OCI-LY1 (cell line): Measurements from ENCODE around the gene GDAP1L1.

Experiments used
- H2AFZ ChIP-seq: fragments of 200-600 bp; sonication (generic), shearing (Covaris generic); 2 replicates; pipeline ENCODE4 v1.6.0; 2014; ENCODE audit warnings: antibody characterized with exemption, mild to moderate bottlenecking, low read length
- H3F3A ChIP-seq: fragments of 200-600 bp; sonication (generic), shearing (Covaris generic); 2 replicates; pipeline ENCODE4 v1.6.0; 2014; ENCODE audit warnings: mild to moderate bottlenecking, antibody characterized with exemption, low read length, moderate library complexity; ENCODE audit not compliant: insufficient read depth
- H3K27ac ChIP-seq: fragments of 200-600 bp; sonication (generic); 2 replicates; pipeline ENCODE4 v1.5.1; 2014; ENCODE audit warnings: low read length, mixed run types, mild to moderate bottlenecking, low read depth; ENCODE audit not compliant: poor library complexity, severe bottlenecking
- H3K27me3 ChIP-seq: fragments of 200-600 bp; sonication (generic); 2 replicates; pipeline ENCODE4 v1.6.0; 2014; ENCODE audit warnings: antibody characterized with exemption, mild to moderate bottlenecking, low read length, moderate library complexity; ENCODE audit not compliant: insufficient read depth
- H3K36me3 ChIP-seq: fragments of 200-600 bp; sonication (generic); 2 replicates; pipeline ENCODE4 v1.6.1; 2014; ENCODE audit warnings: mild to moderate bottlenecking, antibody characterized with exemption, low read length, moderate library complexity, mixed read lengths; ENCODE audit not compliant: insufficient read depth
- H3K4me1 ChIP-seq: fragments of 200-600 bp; sonication (generic); 2 replicates; pipeline ENCODE4 v1.5.1; 2014; ENCODE audit warnings: mild to moderate bottlenecking, low read length, moderate library complexity; ENCODE audit not compliant: insufficient read depth, severe bottlenecking
- H3K4me2 ChIP-seq: fragments of 200-600 bp; sonication (generic), shearing (Covaris generic); 2 replicates; pipeline ENCODE4 v1.6.1; 2014; ENCODE audit warnings: low read length
- H3K4me3 ChIP-seq: fragments of 200-600 bp; sonication (generic); 2 replicates; pipeline ENCODE4 v1.5.1; 2014; ENCODE audit warnings: low read length, low read depth, mild to moderate bottlenecking, mixed read lengths; ENCODE audit not compliant: poor library complexity, severe bottlenecking
- H3K79me2 ChIP-seq: fragments of 200-600 bp; shearing (Covaris generic); 2 replicates; pipeline ENCODE4 v1.6.1; 2016; ENCODE audit warnings: mixed run types, low read length, mixed read lengths; ENCODE audit not compliant: insufficient read depth
- H3K9ac ChIP-seq: fragments of 200-600 bp; sonication (generic), shearing (Covaris generic); 2 replicates; pipeline ENCODE4 v1.6.1; 2014; ENCODE audit warnings: mild to moderate bottlenecking, low read length, mixed read lengths
- H3K9me2 ChIP-seq: fragments of 200-600 bp; sonication (generic), shearing (Covaris generic); 2 replicates; pipeline ENCODE4 v1.6.1; 2014; ENCODE audit warnings: low read depth, mild to moderate bottlenecking, low read length, mixed read lengths
- H3K9me3 ChIP-seq: fragments of 200-600 bp; shearing (Covaris generic); 2 replicates; pipeline ENCODE4 v1.6.1; 2014; ENCODE audit warnings: low read length, mixed read lengths
- H4K20me1 ChIP-seq: fragments of 200-600 bp; sonication (generic), shearing (Covaris generic); 2 replicates; pipeline ENCODE4 v1.6.0; 2016; ENCODE audit warnings: mild to moderate bottlenecking, low read length; ENCODE audit not compliant: insufficient read depth
- EZH2 ChIP-seq: fragments of 200-600 bp; sonication (generic), shearing (Covaris generic); IDR thresholded peaks from 2 replicates; pipeline ENCODE4 v1.8.0; 2017; ENCODE audit warnings: borderline replicate concordance, mixed run types, mild to moderate bottlenecking, antibody characterized with exemption, low read length, moderate library complexity, mixed read lengths
- TF ChIP-seq, protein P1 (sequence below): fragments of 200-600 bp; sonication (generic), shearing (Covaris generic); IDR thresholded peaks from 2 replicates; pipeline ENCODE4 v1.5.1; 2017; ENCODE audit warnings: mild to moderate bottlenecking, antibody characterized with exemption, low read length, moderate library complexity, mixed read lengths

The GDAP1L1 gene

DNA sequence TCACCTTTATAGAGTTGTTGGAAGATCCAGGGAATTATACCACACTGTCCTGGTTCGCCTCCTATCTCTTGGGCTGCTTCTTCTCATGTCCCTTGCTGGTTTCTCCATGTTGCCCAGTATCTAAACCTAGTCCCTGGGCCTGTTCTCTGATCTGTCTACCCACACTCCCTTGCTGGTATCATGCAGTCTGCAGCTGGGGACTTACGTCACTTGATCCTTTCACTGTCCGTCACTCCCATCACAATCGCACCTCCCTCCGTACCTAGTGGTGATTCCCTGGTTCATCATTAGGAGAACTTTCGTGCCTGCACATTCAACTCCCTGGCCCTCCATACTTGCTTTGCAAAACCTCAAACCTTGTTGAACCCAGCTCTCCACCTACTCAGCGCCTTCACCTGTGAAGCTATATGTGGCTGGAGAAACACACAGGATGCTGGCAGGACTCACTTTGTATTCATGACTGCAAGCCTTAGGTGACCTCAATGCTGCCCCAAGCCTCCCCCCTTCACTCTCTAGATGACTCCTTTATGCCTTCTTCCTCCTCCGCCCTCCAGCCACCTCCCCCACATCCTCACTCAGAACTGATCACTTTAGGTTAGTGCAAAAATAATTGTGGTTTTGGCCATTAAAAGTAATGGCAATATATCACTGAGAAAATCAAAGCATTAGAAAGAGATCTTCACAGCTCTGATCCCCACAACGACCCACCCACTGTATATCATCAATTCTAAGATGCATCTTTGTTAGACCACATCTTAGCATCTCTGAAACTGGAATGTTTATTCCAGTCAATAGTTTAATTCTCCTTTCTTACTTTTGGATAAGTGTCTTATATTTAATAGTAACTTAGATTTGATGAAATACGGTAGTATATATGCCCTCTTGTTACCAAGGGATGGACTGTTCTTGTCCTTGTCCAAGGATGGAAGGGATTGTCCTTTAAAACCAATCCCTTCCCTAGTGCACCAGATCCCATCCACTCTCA is 26.4 kb downstream of the GDAP1L1 start:
- Histone ChIP-seq H3K9ac (no peak overlapping the region), H3K4me3 (no peak overlapping the region)

DNA sequence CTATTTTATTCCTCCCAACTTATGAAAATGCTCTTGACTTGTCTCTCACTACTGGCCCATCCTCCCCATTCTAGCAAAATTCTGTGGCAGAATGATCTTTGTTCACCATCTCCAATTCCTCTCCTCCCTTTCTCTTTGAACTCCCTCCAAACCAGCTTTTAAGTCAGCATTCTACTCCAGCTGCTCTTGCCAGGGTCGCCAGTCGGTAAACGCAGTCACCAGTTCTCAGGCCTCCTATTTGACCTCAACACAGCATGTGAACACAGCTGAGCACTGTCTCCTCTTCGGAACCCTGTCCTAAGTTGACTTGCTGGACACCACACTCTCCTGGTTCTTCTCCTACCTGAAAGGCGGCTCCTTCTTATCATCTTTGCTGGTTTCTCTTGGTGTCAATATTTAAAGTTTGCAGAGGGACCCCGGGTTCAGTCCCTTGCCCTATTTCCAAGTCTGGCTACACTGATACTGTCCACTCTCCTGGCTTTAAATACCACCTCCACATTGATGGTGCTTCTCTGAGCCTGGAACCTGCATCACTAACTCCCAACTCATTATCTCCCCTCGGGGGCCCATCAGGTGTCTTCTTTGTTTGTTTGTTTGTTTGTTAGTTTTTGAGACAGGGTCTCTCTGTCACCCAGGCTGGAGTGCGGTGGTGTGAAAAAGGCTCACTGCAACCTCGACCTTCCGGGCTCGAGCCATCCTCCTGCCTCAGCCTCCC is 27.4 kb downstream of the GDAP1L1 start:
- Histone ChIP-seq H3K9me3 (no peaks in the 10 kb centered on the region), H4K20me1 (no peaks in the 10 kb centered on the region), H3F3A (no peaks in the 10 kb centered on the region), H3K27ac (no peak overlapping the region), H3K4me2 (no peak overlapping the region), H2AFZ (no peak overlapping the region), H3K9me2 (no peaks in the 10 kb centered on the region), H3K79me2 (no peaks in the 10 kb centered on the region), H3K36me3 (no peaks in the 10 kb centered on the region), H3K4me3 (no peak overlapping the region), H3K27me3 (peaks cover 9% of the 10 kb centered on the region; the same call in 1 of the 2 replicates), H3K9ac (no peak overlapping the region), H3K4me1 (no peaks in the 10 kb centered on the region)
- TF ChIP-seq, protein P1, sequence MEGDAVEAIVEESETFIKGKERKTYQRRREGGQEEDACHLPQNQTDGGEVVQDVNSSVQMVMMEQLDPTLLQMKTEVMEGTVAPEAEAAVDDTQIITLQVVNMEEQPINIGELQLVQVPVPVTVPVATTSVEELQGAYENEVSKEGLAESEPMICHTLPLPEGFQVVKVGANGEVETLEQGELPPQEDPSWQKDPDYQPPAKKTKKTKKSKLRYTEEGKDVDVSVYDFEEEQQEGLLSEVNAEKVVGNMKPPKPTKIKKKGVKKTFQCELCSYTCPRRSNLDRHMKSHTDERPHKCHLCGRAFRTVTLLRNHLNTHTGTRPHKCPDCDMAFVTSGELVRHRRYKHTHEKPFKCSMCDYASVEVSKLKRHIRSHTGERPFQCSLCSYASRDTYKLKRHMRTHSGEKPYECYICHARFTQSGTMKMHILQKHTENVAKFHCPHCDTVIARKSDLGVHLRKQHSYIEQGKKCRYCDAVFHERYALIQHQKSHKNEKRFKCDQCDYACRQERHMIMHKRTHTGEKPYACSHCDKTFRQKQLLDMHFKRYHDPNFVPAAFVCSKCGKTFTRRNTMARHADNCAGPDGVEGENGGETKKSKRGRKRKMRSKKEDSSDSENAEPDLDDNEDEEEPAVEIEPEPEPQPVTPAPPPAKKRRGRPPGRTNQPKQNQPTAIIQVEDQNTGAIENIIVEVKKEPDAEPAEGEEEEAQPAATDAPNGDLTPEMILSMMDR: no peak
- no peak for TF ChIP-seq EZH2

More for the DNA sequence above, 26.4 kb downstream of the GDAP1L1 start:
- Histone ChIP-seq H3K4me1 (no peaks in the 10 kb centered on the region), H3K27ac (no peak overlapping the region), H3K27me3 (peaks cover 9% of the 10 kb centered on the region; the same call in 1 of the 2 replicates), H3K4me2 (no peak overlapping the region), H3K79me2 (no peaks in the 10 kb centered on the region), H2AFZ (no peak overlapping the region), H3K9me3 (no peaks in the 10 kb centered on the region), H3F3A (no peaks in the 10 kb centered on the region), H3K36me3 (no peaks in the 10 kb centered on the region), H4K20me1 (no peaks in the 10 kb centered on the region), H3K9me2 (no peaks in the 10 kb centered on the region)
- TF ChIP-seq EZH2: no peak
- TF ChIP-seq, protein P1: no peak

DNA sequence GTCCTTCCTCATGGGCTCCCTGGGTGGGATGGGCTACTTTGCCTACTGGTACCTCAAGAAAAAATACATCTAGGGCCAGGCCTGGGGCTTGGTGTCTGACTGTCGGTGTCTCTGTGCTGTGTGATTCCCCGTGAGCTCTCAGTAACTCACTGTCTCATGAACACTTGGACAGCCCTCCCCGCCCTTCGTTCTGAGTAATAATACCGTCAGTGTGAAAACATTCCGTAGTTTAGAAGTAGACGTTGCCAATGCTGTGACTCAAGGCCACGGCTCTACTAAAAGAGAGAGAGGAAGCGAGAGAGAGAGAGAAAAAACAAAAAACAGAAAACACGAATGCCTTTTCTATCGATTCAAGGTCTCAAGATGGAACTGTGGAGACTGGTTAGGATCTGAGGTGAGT is 32.1 kb downstream of the GDAP1L1 start:
- Histone ChIP-seq H3K9me2 (no peaks in the 10 kb centered on the region), H3K4me1 (no peaks in the 10 kb centered on the region), H3K4me3 (no peak overlapping the region), H3K27ac (no peak overlapping the region), H3K79me2 (no peaks in the 10 kb centered on the region), H3F3A (no peaks in the 10 kb centered on the region), H3K9ac (no peak overlapping the region), H3K4me2 (no peak overlapping the region), H2AFZ (no peak overlapping the region), H3K27me3 (peaks cover 4% of the 10 kb centered on the region; the same call in 1 of the 2 replicates), H3K36me3 (no peaks in the 10 kb centered on the region), H3K9me3 (no peaks in the 10 kb centered on the region), H4K20me1 (no peaks in the 10 kb centered on the region)
- TF ChIP-seq, protein P1: no peak
- no peak for TF ChIP-seq EZH2
